CD4-positive, alpha-beta T cell treated with Interleukin-17A for 4 hours (primary cell): ENCODE data around the gene MRS2.
"Not testable (repeated sequence)": the region's sequence is repeated elsewhere in the genome, so short reads cannot be mapped to it uniquely, and the experiment has no call there.

Experiments
- DNase-seq: peaks from one replicate; pipeline ENCODE4 v3.0.0-alpha.2; 2020; ENCODE audit warnings: mixed read lengths

MRS2 gene

GRCh38 chr6:24402697-24403500 lies at the start of gene MRS2:
Gene MRS2 (plus strand): TSS chr6:24402936. CDS start chr6:24403047, 111 bp downstream.
- DNase-seq = peak; percentile 86

GRCh38 chr6:24353861-24354260 lies 48.9 kb upstream of the MRS2 start:
- no peak for DNase-seq

- DNase-seq = no peak
Observed at GRCh38 chr6:24355393-24355792, 47.3 kb upstream of the MRS2 start.

- no peak for DNase-seq
Observed at GRCh38 chr6:24356310-24356973, 46.3 kb upstream of the MRS2 start.

- DNase-seq = peak; percentile 52
Observed at GRCh38 chr6:24357336-24358218, 45.2 kb upstream of the MRS2 start, which contains the start of gene DCDC2. Gene DCDC2 (minus strand): TSS chr6:24358059. CDS start chr6:24357750, 309 bp downstream.

GRCh38 chr6:24358219-24358821 lies 44.4 kb upstream of the MRS2 start:
- no peak for DNase-seq

- peak; percentile 80 for DNase-seq
Observed at GRCh38 chr6:24359640-24360454, 42.9 kb upstream of the MRS2 start.

- DNase-seq = not testable (repeated sequence)
Observed at GRCh38 chr6:24362363-24362762, 40.4 kb upstream of the MRS2 start.

- DNase-seq = not testable (repeated sequence)
Observed at GRCh38 chr6:24365103-24365633, 37.6 kb upstream of the MRS2 start.

GRCh38 chr6:24374612-24375011 lies 28.1 kb upstream of the MRS2 start:
- no peak for DNase-seq

GRCh38 chr6:24376871-24377270 lies 25.9 kb upstream of the MRS2 start:
- no peak for DNase-seq

GRCh38 chr6:24378473-24379097 lies 24.2 kb upstream of the MRS2 start:
- no peak for DNase-seq

GRCh38 chr6:24381476-24382219 lies 21.1 kb upstream of the MRS2 start:
- no peak for DNase-seq

- no peak for DNase-seq
Observed at GRCh38 chr6:24382220-24382540, 20.6 kb upstream of the MRS2 start.

GRCh38 chr6:24382891-24383494 lies 19.7 kb upstream of the MRS2 start:
- DNase-seq = not testable (repeated sequence)

- not testable (repeated sequence) for DNase-seq
Observed at GRCh38 chr6:24384369-24385130, 18.2 kb upstream of the MRS2 start.

- DNase-seq = no peak
Observed at GRCh38 chr6:24385536-24386269, 17.0 kb upstream of the MRS2 start.

- DNase-seq = no peak
Observed at GRCh38 chr6:24387818-24388217, 14.9 kb upstream of the MRS2 start.
